HepG2 (cell line): ENCODE results near the gene DENND10. TPM values are rescaled to one million over a fixed set of nuclear protein-coding genes. Genes with fewer than 3 reads are reported as not detected.

Source experiments
- HOXA9 ChIP-seq: sonication (generic); formaldehyde crosslinking; IDR thresholded peaks from 2 replicates; pipeline ENCODE4 v1.8.1; 2022; ENCODE audit warnings: missing genetic modification reagents, mild to moderate bottlenecking, moderate library complexity, borderline replicate concordance
- KDM2A ChIP-seq: sonication (generic); formaldehyde crosslinking; IDR thresholded peaks from 2 replicates; pipeline ENCODE4 v1.4.0; 2020; ENCODE audit warnings: low read depth, missing genetic modification reagents, borderline replicate concordance
- KDM5B ChIP-seq: sonication (generic); formaldehyde crosslinking; IDR thresholded peaks from 2 replicates; pipeline ENCODE4 v1.4.0; 2020; ENCODE audit warnings: missing genetic modification reagents, mild to moderate bottlenecking, borderline replicate concordance
- MXI1 ChIP-seq: IDR thresholded peaks from 3 replicates; pipeline ENCODE4 v1.6.1; 2012; ENCODE audit warnings: low read depth, low read length, inconsistent platforms, borderline replicate concordance
- PHB2 ChIP-seq: fragments of 450-650 bp; IDR thresholded peaks from 2 replicates; pipeline ENCODE4 v1.6.1; 2018; ENCODE audit not compliant: partially characterized antibody
- PHF8 ChIP-seq: sonication (generic); formaldehyde crosslinking; IDR thresholded peaks from 2 replicates; pipeline ENCODE4 v1.5.0; 2020; ENCODE audit warnings: missing genetic modification reagents
- SAFB2 ChIP-seq: sonication (generic); formaldehyde crosslinking; IDR thresholded peaks from 2 replicates; pipeline ENCODE4 v1.5.1; 2020; ENCODE audit warnings: missing genetic modification reagents, low read depth, mild to moderate bottlenecking, borderline replicate concordance
- SALL1 ChIP-seq: sonication (generic); formaldehyde crosslinking; IDR thresholded peaks from 2 replicates; pipeline ENCODE4 v1.8.0; 2022; ENCODE audit warnings: mild to moderate bottlenecking, missing genetic modification reagents
- SETDB1 ChIP-seq: sonication (generic); formaldehyde crosslinking; IDR thresholded peaks from 2 replicates; pipeline ENCODE4 v1.5.1; 2020; ENCODE audit warnings: missing genetic modification reagents, mild to moderate bottlenecking, borderline replicate concordance
- SMAD9 ChIP-seq: sonication (generic); formaldehyde crosslinking; IDR thresholded peaks from 2 replicates; pipeline ENCODE4 v1.5.1; 2020; ENCODE audit warnings: mild to moderate bottlenecking, missing genetic modification reagents
- ZFX ChIP-seq: sonication (generic); formaldehyde crosslinking; IDR thresholded peaks from 2 replicates; pipeline ENCODE4 v1.4.0; 2020; ENCODE audit warnings: mild to moderate bottlenecking, low read depth, missing genetic modification reagents, moderate library complexity
- ZNF337 ChIP-seq: sonication (generic); formaldehyde crosslinking; IDR thresholded peaks from 2 replicates; pipeline ENCODE4 v1.5.1; 2020; ENCODE audit warnings: missing genetic modification reagents, low read depth, mild to moderate bottlenecking, borderline replicate concordance
- ZNF790 ChIP-seq: sonication (generic); formaldehyde crosslinking; IDR thresholded peaks from 2 replicates; pipeline ENCODE4 v1.8.0; 2022; ENCODE audit warnings: missing genetic modification reagents, mild to moderate bottlenecking, borderline replicate concordance
- polyA plus RNA-seq, 8 experiments: library from polyadenylated mRNA; depleted of rRNA in 3 of 8; stranded (reverse) in 7 of 8; unstranded in 1 of 8; fragments of >200 nt; fragmentation: Illumina TruSeq in 4 of 8; extraction: Trizol in 4 of 8; gene quantifications; 2 replicates each; pipeline versions ENCODE4 v1.2.1 to v1.2.3, GENCODE V29; 2011 to 2016; ENCODE audit warnings: low read depth in 4 of 8, missing spikeins in 1 of 8, mixed read lengths in 1 of 8; ENCODE audit not compliant: insufficient read depth in 1 of 8
- total RNA-seq, 5 experiments: library from RNA; depleted of rRNA; stranded (reverse); fragments of >200 nt; fragmentation: Illumina TruSeq; extraction: Trizol; gene quantifications; 2 replicates each; pipeline ENCODE4 v1.2.3, GENCODE V29; 2016; ENCODE audit warnings: low read depth in 1 of 5
- TF ChIP-seq, protein P1 (sequence below): sonication (generic); formaldehyde crosslinking; IDR thresholded peaks from 2 replicates; pipeline ENCODE4 v1.4.0; 2020; ENCODE audit warnings: low read depth, mild to moderate bottlenecking, missing genetic modification reagents
- TF ChIP-seq, protein P2 (sequence below): sonication (generic); formaldehyde crosslinking; IDR thresholded peaks from 2 replicates; pipeline ENCODE4 v1.5.1; 2020; ENCODE audit warnings: mild to moderate bottlenecking, missing genetic modification reagents
- TF ChIP-seq, protein P3 (sequence below): sonication (generic); formaldehyde crosslinking; IDR thresholded peaks from 2 replicates; pipeline ENCODE4 v1.5.0; 2020; ENCODE audit warnings: missing genetic modification reagents, mild to moderate bottlenecking, borderline replicate concordance
- TF ChIP-seq, protein P4 (sequence below): sonication (generic); formaldehyde crosslinking; IDR thresholded peaks from 2 replicates; pipeline ENCODE4 v1.4.0; 2020; ENCODE audit warnings: missing genetic modification reagents
- TF ChIP-seq, protein P5 (sequence below): IDR thresholded peaks from 2 replicates; pipeline ENCODE4 v1.6.1; 2016; ENCODE audit warnings: low read depth, borderline replicate concordance
- TF ChIP-seq, protein P6 (sequence below): fragments of 450-650 bp; IDR thresholded peaks from 2 replicates; pipeline ENCODE4 v1.6.1; 2016

Gene DENND10
- total and polyA plus RNA-seq, 2 of the 13 experiments (the other 11 are each of a cell fraction or from before 2014, with no cell fraction given), result 43.7 to 78.8 TPM

DNA sequence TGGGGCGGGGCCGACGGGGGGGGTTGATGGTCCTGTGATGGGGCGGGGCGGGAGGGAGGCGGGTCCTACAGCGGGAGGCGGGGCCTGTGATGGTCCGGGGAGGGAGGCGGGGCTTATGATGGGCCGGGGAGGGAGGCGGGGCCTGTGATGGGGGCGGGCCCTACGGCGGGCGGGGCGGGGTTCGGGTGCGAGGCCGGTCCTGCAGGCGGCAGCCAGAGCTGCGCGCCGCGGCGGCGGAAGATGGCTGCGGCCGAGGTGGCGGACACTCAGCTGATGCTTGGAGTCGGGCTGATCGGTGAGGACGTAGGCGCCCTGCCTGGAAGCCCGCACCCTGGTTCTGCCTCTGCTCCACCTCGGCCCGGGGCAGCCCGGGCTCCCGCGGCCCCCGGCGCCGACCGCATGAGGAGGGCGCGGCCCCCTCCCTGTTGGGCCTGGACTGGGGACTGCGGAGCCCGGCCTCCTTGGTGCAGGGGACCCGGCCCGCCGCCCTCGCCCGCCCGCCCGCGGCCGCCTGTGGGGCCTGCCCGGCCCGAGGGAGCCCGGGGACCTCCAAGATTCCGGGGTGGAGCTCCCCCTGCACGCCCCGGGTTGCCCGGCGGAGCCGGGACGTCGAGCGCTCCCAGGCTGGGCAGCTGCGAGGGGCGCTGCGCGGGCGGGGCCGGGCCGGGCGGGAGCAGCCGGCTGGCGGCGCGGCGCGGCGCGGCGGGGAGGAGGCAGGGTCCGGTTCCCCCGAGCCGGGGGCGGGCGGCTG lies at the start of gene DENND10 (continued):
- TF ChIP-seq ZFX (CRISPR knock-in tag) (peak; percentile 91), ZNF790 (CRISPR knock-in tag) (no peak), MXI1 (no peak), SMAD9 (CRISPR knock-in tag) (no peak), SETDB1 (CRISPR knock-in tag) (no peak), SALL1 (CRISPR knock-in tag) (peak; percentile 41; the same call in 1 of the 2 replicates), SAFB2 (peak; percentile 42; the same call in 1 of the 2 replicates), PHB2 (no peak), KDM5B (CRISPR knock-in tag) (peak; percentile 68; the same call in 1 of the 2 replicates), ZNF337 (CRISPR knock-in tag) (no peak), PHF8 (peak; percentile 85), KDM2A (peak; percentile 25; the same call in 1 of the 2 replicates), HOXA9 (CRISPR knock-in tag) (no peak)
- TF ChIP-seq, protein P1, sequence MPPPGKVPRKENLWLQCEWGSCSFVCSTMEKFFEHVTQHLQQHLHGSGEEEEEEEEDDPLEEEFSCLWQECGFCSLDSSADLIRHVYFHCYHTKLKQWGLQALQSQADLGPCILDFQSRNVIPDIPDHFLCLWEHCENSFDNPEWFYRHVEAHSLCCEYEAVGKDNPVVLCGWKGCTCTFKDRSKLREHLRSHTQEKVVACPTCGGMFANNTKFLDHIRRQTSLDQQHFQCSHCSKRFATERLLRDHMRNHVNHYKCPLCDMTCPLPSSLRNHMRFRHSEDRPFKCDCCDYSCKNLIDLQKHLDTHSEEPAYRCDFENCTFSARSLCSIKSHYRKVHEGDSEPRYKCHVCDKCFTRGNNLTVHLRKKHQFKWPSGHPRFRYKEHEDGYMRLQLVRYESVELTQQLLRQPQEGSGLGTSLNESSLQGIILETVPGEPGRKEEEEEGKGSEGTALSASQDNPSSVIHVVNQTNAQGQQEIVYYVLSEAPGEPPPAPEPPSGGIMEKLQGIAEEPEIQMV (CRISPR knock-in tag), result no peak
- TF ChIP-seq, protein P2, sequence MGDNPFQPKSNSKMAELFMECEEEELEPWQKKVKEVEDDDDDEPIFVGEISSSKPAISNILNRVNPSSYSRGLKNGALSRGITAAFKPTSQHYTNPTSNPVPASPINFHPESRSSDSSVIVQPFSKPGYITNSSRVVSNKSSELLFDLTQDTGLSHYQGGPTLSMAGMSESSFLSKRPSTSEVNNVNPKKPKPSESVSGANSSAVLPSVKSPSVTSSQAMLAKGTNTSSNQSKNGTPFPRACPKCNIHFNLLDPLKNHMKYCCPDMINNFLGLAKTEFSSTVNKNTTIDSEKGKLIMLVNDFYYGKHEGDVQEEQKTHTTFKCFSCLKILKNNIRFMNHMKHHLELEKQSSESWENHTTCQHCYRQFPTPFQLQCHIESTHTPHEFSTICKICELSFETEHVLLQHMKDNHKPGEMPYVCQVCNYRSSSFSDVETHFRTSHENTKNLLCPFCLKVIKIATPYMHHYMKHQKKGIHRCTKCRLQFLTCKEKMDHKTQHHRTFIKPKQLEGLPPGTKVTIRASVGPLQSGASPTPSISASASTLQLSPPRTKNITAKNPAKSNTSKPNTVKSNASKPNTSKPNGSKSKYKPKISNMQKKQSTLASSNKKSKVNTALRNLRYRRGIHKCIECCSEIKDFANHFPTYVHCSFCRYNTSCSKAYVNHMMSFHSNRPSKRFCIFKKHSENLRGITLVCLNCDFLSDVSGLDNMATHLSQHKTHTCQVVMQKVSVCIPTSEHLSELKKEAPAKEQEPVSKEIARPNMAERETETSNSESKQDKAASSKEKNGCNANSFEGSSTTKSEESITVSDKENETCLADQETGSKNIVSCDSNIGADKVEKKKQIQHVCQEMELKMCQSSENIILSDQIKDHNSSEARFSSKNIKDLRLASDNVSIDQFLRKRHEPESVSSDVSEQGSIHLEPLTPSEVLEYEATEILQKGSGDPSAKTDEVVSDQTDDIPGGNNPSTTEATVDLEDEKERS (CRISPR knock-in tag), result no peak
- TF ChIP-seq, protein P3, sequence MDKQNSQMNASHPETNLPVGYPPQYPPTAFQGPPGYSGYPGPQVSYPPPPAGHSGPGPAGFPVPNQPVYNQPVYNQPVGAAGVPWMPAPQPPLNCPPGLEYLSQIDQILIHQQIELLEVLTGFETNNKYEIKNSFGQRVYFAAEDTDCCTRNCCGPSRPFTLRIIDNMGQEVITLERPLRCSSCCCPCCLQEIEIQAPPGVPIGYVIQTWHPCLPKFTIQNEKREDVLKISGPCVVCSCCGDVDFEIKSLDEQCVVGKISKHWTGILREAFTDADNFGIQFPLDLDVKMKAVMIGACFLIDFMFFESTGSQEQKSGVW (CRISPR knock-in tag), result no peak
- TF ChIP-seq, protein P4, sequence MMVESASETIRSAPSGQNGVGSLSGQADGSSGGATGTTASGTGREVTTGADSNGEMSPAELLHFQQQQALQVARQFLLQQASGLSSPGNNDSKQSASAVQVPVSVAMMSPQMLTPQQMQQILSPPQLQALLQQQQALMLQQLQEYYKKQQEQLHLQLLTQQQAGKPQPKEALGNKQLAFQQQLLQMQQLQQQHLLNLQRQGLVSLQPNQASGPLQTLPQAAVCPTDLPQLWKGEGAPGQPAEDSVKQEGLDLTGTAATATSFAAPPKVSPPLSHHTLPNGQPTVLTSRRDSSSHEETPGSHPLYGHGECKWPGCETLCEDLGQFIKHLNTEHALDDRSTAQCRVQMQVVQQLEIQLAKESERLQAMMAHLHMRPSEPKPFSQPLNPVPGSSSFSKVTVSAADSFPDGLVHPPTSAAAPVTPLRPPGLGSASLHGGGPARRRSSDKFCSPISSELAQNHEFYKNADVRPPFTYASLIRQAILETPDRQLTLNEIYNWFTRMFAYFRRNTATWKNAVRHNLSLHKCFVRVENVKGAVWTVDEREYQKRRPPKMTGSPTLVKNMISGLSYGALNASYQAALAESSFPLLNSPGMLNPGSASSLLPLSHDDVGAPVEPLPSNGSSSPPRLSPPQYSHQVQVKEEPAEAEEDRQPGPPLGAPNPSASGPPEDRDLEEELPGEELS, result 0 out of 2 replicates have a peak, but pooled peaks have one; percentile 15
- TF ChIP-seq, protein P5, sequence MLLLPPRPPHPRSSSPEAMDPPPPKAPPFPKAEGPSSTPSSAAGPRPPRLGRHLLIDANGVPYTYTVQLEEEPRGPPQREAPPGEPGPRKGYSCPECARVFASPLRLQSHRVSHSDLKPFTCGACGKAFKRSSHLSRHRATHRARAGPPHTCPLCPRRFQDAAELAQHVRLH (CRISPR knock-in tag), result no peak
- TF ChIP-seq, protein P6, sequence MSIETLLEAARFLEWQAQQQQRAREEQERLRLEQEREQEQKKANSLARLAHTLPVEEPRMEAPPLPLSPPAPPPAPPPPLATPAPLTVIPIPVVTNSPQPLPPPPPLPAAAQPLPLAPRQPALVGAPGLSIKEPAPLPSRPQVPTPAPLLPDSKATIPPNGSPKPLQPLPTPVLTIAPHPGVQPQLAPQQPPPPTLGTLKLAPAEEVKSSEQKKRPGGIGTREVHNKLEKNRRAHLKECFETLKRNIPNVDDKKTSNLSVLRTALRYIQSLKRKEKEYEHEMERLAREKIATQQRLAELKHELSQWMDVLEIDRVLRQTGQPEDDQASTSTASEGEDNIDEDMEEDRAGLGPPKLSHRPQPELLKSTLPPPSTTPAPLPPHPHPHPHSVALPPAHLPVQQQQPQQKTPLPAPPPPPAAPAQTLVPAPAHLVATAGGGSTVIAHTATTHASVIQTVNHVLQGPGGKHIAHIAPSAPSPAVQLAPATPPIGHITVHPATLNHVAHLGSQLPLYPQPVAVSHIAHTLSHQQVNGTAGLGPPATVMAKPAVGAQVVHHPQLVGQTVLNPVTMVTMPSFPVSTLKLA, result no peak
